ENCODE measurements around the gene MAP3K14.
A peak's percentile ranks its signal among the peaks of the same experiment; 100 is the strongest.

Gene MAP3K14

DNA sequence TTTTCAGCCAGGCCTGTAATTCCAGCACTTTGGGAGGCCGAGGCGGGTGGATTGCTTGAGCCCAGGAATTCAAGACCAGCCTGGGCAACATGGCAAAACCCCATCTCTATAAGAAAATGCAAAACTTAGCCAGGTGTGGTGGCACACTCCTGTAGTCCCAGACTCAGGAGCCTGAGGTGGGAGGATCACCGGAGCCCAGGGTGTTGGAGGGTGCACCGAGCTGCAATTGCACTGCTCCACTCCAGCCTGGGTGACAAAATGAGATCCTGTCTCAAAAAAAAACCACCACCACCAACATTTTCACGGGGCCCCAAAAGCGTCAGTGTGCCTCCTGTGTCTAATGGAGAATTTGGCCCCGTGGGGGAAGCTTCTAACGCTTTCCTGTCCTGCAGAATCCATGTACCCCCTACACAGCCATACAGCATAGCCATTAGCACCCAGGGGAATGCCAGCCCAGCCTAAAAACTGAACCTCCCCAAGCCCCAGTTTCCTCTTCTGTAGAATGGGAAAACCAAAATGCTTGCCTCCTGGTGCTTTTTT is 22.2 kb upstream of the MAP3K14 start:
- DNase-seq: no peak

DNA sequence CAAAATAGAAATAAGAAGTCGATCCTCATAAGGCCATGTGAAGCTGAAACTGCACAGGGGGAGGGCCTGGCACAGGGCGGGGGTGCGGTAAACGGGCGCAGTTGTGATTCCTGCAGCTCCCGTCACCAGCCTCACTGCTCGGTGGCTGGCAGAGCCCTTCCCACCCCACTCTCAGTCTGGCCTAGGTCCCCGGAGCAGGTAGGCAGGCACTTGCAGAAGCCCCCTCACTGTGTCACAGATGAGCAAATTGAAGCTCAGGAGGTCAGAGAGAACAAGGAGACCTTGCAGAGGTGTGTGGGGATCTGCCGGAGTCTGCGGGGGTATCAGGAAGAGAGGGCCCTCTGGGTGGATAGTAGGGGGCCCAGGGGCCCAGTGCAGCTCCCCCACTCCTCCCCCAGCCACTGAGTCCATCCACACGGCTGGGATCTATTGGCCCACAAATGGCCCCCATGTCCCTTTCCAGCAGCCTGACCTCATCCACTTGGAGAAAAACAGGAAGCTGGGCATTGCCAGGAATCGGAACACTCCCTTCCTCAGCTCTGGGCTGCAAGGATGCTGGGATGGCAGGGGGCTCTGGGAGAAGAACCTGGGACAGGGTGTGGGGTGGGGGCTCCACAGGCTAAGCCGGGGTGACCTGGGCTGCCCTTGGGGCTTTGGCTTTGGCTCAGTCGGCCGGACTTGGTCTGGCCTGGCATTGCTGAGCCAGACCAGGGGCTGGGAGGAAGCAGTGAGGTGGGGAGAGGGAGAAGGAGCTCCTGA is 21.4 kb upstream of the MAP3K14 start:
- no peak for DNase-seq

DNA sequence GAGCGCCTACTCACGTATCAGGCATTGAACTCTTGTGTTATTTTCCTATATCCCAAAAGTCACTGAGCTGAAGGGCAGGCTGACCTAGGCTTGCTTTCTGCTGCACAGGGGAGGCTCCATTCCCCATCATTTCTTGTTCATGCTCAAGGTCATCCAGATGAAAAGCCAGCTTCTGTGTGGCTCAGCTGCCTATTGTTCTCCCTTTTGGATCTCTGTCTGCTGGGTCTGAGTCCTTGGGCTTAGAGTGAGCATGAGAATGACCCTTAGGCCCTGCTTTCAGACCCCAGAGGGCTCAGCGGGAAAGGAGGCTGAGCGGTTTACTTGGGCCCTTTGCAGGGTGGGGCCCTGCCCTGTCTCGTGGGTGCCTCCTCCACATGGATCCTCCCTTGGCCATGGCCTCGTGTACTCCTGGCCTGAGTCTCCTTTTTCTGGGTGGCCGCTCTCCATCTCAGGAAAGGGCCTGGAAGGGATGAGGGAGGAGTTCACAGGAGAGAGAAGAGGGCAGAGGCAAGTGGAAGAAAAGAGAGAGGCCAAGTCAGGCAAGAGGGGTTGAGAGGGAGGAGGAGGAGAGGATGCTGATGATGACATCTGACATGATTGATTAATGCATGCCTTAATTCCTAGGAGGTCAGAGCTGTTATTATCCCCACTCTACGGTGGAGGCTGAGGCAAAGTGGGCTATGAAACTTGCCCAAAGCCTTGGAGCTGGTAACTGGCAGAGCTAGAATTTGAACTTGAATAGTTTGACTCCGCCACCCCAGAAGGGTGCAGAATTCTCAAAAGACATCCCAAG is 19.8 kb upstream of the MAP3K14 start:
- no peak for DNase-seq

DNA sequence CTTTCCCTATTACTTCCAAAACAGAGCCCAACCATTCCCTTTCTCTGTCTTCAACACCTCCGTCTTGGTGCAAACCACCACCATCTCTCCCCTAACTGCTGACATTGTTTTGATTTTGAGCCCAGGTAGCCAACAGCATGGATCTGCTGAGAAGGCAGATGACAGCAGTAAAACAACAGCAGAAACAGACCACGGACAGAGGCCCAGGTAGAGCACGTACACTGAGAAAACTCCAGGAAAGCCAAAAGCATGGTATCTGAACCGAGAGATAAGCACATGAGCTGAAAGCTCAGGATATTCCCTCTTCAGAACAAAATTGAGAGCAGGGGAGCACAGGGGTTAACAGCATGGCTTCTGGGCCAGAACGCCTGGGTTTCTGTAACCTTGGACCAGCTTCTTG is 18.9 kb upstream of the MAP3K14 start:
- no peak for DNase-seq

DNA sequence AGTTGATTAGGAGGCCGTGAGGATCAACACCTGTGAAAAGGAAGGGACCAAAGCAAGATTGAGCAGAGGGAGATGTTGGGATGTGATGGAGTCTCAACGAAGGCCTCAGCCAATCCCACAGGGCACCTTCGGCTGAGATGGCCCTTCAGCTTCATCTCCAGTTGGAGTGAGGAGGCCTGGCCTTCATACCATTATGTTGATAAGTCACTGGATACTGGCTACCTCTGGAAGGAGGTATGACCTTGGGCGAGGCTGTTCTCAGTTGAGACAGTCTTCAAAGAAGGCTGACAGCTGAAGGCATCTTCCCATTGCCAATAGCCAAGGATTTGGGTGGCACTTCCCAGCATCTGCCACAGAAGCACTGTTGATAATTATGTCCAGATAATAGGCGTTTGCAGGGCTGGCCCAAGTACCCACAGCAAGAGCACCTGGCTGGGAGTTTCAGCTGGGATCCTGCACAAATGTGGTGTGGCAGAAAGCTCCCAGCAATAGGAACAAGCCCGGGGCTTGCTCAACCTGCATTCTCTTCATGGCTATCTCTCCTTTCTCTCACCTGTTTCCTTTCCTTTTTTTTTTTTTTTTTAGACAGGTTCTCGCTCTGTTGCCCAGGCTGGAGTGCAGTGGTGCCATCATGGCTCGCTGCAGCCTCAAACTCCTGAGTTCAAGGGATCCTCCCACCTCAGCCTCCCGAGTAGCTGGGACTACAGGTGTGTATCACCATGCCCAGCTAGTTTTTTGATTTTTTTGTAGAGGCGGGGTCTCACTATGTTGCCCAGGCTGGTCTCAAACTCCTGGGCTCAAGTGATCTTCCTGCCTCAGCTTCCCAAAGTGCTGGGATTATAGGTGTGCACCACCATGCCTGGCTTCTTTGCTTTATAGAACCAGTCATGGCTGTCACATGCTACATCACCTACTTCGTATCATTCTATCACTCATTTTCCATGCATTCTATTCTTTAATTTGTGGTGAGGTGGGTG is 18.2 kb upstream of the MAP3K14 start:
- no peak for DNase-seq

DNA sequence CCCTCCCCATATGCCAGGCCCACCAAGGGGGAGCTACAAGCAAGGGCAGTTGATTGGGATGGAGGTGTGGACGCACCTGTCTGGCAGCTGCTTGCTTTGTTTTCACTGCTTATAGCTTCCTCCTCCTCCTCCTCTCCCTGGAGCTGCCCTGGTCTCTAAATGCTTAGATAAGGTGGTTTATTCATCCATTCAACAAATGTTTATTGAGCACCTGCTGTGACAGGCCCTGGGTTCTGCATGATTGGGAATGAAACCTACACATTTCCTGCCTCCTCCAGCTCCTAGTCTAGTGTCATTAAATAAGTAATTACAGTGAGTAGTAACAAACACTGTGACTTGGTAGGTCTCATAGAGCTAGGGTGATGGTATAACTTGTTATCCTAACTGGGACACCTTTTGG is 17.4 kb upstream of the MAP3K14 start:
- no peak for DNase-seq

DNA sequence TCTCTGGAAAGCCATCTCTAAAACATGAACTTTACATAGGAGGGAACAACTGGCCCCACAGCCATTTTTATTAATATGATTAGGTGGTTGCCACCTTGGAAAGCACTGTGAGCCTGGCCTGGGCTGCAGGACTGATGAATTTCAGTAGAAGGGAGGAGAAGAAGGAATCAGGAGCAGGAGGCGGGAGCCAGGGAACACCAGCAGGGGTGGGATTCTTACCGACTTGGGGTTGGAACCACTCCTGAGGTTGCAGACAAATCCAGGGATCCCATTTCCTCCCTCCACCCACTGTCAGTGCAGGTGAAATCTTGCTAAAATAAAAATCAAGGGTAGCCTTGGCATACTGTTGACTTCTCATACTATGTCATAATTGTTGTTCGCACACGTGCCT is 16.9 kb upstream of the MAP3K14 start:
- DNase-seq: no peak

DNA sequence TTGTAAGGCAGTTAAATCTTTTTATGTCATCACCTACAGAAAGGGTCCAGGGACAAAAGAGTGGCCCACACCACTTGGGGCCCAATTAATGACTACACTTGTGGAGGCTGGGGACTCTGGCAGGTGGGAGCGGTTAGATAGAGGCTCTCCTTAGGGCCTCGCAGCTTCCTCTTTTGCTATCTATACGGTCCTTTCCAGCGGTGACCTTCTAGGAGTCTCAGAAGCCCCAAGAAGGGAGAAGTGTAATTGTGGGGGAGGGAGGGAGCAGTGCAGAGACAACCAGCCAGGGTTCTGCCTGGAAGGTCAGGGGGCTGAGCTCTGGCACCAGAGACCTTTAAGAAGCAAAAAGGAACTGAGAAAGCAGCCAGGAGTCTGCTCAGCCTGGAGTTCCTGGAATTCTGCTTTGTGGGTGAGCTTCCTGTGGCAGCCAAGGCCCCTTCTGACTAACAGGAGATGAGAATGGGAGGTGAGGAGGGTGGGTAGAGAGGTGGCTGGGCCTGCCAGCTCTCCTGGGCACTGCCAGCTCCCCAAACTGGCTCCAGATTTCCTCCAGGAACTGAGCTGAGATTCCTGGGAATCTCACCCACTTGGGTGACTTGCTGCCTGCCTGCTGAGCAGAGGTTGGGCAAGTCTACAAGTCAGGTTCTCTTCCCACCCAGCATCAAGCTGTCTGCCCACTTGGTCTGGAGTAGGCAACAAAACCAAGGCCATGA is 16.3 kb upstream of the MAP3K14 start:
- no peak for DNase-seq

DNA sequence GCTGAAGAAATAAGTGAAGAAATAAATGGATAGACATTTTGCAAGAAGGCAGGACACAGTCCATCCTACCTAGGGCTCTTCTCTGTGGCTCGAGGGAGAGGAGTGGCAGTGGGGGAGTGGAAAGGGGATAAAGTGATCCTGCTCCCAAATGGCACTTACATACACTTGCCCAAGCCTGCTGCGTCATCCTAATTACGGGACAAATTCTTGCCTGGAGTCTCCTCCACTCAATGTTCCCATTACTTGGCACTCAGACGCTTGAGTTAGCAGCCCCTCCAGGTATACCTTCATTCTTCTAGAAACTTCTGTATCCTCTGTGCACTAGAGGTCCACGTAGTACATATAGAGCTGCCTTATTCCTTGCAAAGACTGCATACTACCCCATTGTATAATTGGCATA is 15.7 kb upstream of the MAP3K14 start:
- no peak for DNase-seq

DNA sequence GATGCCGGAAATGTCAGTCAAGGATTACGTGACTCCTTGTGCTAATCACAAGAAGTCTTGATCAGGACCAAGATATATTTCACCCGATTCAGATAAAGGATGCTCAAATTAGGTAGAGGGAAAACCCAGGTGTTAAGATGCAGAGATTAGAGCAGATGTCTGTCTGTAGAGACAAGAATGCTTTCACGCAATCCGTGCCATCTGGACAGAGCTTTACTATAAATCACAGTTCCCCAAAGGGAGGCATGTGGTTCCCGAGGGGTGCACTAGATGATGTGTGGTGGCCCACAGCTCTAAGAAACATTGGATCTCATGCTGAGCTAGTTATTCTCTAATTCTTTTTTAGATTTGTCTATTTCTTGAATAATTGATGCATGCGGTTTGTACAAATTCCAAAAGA is 9.8 kb upstream of the MAP3K14 start:
- DNase-seq: no peak

DNA sequence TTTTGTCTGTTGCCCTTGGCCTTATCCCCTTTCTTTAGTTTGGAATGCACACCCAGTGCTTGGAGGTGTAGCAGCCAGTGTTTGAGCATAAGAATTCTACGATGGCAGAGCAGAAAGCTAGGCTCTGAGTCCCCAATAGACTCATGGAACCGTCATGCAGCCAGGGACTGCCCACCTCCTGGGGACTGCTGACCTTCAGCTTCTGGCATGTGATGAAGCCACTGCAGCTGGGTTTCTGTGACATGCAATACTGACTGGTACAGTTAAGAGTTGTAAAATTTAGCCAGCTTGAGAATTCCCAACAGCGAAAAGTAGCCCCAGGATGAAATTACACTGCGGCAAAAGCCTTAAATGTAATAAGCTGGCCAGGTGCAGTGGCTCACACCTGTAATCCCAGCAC is 9.0 kb upstream of the MAP3K14 start:
- DNase-seq: no peak

DNA sequence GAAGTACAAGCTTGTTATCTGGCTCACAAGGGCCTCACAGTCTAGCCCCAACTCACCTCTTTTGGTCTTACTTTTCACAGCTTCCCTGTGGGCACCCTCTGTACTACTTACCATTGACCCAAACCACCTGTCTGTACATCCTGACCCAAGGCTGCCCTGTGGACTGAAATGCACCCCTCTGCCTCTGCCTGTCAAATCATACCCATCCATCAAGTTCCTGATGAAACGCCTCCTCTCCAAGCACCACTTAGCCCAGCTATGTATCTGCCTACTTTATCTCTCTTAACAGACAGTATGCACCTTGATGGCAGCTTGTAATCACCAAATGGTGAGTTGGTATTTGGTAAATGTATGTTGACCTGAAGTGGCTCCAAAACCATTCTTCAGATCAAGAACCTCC is 7.5 kb upstream of the MAP3K14 start:
- no peak for DNase-seq

DNA sequence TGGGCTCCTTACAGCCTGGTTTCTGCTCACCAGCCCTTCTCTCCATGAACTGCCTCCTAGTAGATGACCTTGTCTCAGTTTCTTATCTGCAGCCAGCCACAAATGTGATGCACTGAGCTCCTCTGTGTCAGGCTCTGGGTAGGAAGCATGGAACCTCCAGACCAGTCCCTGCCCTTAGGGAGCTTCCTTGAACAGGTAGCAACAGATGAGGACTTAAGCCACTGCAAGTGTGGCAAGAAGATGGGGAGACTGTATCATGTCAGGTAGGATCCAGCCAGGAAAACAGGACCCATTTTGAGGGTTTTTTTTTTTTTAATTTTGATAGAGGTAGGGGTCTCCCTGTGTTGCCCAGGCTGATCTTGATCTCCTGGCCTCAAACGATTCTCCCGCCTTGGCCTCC is 5.3 kb upstream of the MAP3K14 start:
- DNase-seq: no peak

DNA sequence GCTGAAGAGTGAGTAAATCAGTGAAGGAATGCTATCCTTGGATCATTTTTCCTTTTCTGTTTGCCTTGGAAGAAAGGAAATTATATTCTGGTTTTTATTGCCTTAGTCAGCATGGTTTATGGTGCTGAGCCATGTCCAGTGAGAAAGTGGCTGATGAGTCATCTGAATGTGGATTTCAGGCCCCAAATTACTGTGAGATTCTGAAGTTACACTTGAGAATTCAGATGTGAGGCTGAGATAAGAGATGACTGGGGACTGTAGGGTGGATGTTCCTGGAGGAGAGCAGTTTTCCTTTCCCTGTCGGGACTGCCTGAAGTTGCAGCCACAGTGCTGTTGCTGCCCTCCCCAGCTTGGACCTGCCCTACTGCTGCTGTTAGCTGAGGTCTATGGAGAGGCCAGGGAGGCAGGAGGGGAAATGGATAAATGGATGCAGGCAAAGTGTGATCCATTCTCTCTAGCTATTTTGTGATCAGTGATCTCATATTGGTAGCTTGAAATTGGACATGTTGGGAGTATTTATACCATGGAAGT is 4.2 kb upstream of the MAP3K14 start:
- no peak for DNase-seq

DNA sequence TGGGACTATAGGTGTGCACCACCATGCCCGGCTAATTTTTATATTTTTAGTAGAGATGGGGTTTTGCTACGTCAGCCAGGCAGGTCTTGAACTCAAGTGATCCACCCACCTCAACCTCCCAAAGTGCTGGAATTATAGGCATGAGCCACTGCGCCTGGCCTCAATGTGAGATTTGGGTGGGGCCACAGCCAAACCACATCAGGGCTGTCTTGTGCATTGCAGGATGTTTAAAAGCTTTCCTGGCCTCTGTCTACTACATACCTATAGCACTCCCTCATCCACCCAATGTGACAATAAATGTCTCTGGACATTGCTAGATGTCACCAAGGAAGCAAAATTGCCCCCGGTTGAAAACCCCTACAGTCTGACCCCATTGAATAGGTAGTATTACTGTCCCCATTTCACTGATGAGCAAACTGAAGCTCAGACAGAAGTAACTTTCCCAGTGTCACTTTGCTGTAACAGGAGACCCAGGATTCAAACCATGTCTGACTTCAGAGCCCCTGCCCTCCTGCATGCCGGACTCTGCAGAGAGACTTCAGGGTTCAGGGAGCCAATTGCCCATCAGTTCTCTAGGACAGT is 3.6 kb upstream of the MAP3K14 start:
- DNase-seq: no peak

DNA sequence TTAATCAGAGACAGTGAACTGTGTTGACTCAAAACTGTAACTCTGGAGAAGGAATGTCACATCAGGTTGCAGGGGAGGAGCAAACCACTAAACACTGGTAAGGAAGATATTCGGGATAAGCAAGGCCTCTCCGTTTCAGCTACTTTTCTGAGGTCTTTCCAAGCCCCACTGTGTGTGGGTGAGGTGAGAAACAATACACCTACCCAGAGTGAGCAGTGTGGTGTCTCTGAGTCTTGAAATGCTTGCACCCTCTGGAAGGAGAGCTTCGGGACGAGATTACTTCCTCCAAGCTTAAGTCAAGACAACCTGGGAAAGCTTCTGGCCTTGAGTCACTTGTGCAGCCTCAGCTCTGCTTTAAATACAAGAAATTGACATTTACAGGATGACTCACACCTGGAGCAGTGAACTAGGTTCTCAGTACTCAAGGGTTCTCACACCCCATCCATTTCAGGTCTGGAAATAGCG is 2.5 kb upstream of the MAP3K14 start:
- no peak for DNase-seq

DNA sequence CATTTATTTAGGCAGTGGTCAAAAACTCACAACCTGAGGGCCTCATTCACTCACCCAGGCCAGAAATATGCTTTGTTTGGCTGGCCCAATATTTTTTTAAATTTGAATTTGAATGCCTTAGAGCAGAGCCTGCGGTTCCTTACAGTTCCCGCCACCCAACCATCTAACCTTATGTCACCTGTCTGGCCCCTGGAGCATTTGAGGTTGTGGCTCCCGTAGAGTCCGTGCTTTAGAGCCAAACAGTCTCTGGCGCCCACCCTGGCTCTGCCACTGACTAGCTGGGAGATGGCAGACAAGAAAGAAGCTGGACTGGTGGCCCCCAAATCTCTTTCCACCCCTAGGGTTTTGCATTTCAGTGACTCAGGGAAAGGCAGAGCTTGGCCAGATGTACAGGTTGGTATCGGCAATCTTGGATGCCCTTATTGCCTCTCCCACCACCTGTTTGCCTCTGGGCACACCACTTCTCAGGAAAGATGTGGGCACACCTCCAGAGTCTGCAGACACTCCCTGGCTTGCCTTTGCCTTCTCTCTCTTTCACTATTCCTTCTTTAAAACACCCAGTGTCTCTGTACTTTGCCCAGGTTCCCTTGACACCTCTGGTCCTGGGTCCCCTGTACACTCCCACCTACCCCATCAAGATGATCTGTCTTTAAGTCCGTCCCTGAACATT is 1.9 kb upstream of the MAP3K14 start:
- DNase-seq: no peak

DNA sequence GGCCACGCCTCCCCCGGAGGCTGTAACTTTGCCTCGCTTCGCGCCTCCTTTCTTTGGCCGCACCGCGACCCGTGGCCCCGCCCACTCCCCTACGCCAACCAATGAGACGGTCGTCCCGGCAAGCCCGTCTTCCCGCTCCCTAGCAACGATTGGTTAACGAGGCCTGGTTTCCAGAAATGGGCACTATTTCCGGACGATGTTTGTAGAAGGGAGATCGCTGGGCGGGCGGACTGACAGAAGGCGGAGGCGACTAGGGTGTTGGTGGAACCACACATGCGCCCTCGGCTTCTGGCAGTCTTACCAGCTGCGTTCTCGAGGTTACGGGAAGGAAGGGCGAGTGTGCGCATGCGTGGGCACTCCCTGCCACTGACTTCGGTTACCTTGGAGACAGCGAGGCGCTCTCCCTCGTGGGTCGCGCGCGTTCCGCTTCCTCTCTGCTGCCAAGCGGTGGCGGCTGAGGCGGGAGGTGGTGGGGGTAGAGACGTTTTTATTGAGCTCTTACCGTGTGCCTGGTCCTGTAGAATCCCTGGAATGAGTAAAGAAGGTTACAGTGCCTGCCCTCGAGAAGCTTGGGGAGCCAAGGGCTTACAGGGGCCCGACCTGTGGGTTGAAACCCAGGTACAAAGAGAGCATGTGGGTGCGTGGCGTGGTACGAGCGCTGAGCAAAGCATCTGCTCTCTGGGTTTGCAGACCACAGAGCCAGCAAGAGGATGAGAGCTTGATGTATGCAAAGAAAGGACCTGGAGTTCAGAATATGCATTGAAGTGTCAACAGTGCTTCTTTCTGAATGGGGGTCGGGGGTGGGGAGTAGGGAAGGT is 500 bp upstream of the MAP3K14 start:
- peak; percentile 99 for DNase-seq

DNA sequence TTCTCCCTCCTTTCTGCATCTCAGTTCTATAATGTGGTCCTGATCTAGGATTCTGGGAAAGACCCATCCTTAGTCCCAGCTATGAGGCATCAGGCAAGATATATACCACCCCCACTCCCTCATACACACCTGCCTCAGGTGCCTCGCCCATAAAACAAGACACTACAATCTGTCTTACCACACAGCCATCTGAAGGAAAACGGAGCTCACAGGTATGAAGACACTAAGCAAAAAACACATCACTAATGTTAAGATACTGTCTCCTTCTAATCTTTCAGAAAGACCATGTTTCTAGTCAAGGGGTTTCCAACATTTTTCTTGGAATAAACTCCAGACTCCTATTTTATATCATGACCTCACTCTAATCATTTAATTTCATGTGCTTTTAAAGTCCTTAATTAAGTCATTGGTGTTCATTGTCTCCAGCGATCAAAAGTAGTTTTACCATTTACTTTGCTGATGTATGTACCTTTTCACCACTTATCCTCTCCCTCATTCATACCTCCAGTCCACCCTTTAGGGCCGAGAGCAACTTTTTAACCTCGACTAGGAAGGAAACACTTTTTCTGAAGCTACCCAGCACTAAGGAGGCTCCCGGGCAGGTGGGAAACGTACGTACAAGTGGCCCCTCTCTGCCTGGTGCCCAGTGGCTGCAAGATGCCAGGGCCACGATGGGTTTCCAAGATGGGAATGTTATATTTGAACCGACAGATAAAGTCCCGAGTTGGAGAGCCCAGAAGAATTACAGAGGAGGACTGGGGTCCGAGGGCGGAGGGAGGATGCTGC is 979 bp downstream of the MAP3K14 start:
- no peak for DNase-seq

Measured in effector CD4-positive, alpha-beta T cell (primary cell).